A673 (cell line): ENCODE data around the gene SAMD11. TPM values are rescaled to one million over a fixed set of nuclear protein-coding genes. Genes with fewer than 3 reads are reported as not detected.
"Not testable (repeated sequence)": the region's sequence is repeated elsewhere in the genome, so short reads cannot be mapped to it uniquely, and the experiment has no call there.

Experiments
- BruUV-seq: library from RNA; stranded (reverse); fragments of 400-500 nt; replicated peaks from 2 replicates; lab custom pipeline; 2021; lab: Mats Ljungman, UMichigan
- CTCF ChIA-PET: fragments of 300-600 bp; sonication (Branson Sonifier 250); formaldehyde crosslinking; loops from one replicate; lab custom pipeline; 2022; ENCODE audit warnings: antibody characterized with exemption; lab: Charles Lee
- POLR2A ChIA-PET: fragments of 300-600 bp; sonication (Branson Sonifier 250); formaldehyde crosslinking; loops from one replicate; lab custom pipeline; 2022; ENCODE audit warnings: antibody characterized with exemption; ENCODE audit not compliant: low non-redundant PET; lab: Charles Lee
- DNase-seq: peaks from one replicate; pipeline ENCODE4 v3.0.0-alpha.2; 2015; ENCODE audit warnings: low spot score
- H3K27ac ChIP-seq: fragments of 200-600 bp; sonication (generic); 2 replicates; pipeline ENCODE4 v1.5.1; 2016; ENCODE audit warnings: mixed run types, low read depth, mild to moderate bottlenecking, mixed read lengths, antibody characterized with exemption, low read length; ENCODE audit not compliant: poor library complexity, severe bottlenecking
- H3K27me3 ChIP-seq: fragments of 200-600 bp; sonication (generic); replicated peaks from 2 replicates; pipeline ENCODE4 v1.6.1; 2017; ENCODE audit warnings: mixed run types, low read depth, mild to moderate bottlenecking, mixed read lengths, antibody characterized with exemption, low read length; ENCODE audit not compliant: insufficient read depth, poor library complexity
- H3K36me3 ChIP-seq: fragments of 200-600 bp; sonication (generic); 2 replicates; pipeline ENCODE4 v1.6.1; 2016; ENCODE audit warnings: mixed run types, mild to moderate bottlenecking, mixed read lengths, antibody characterized with exemption, low read length; ENCODE audit not compliant: insufficient read depth, poor library complexity, severe bottlenecking
- H3K4me1 ChIP-seq: fragments of 200-600 bp; sonication (generic); 2 replicates; pipeline ENCODE4 v1.6.1; 2017; ENCODE audit warnings: mixed run types, mild to moderate bottlenecking, mixed read lengths, antibody characterized with exemption, low read length; ENCODE audit not compliant: insufficient read depth, poor library complexity, severe bottlenecking
- H3K4me3 ChIP-seq: fragments of 200-600 bp; sonication (generic); 2 replicates; pipeline ENCODE4 v1.5.1; 2016; ENCODE audit warnings: low read depth, mixed run types, mild to moderate bottlenecking, mixed read lengths, low read length; ENCODE audit not compliant: poor library complexity, severe bottlenecking
- H3K9me3 ChIP-seq: fragments of 200-600 bp; sonication (generic); 2 replicates; pipeline ENCODE4 v1.6.1; 2016; ENCODE audit warnings: mixed run types, low read depth, mild to moderate bottlenecking, mixed read lengths, antibody characterized with exemption, low read length; ENCODE audit not compliant: poor library complexity, severe bottlenecking
- CTCF ChIP-seq: fragments of 300-800, 200-600 bp; sonication (generic); conservative IDR thresholded peaks from 2 replicates; pipeline ENCODE4 v1.5.1; 2017; ENCODE audit warnings: low read depth, mild to moderate bottlenecking, antibody characterized with exemption, low read length, moderate library complexity, mixed read lengths
- EZH2 ChIP-seq: fragments of 200-600 bp; sonication (generic); IDR thresholded peaks from 2 replicates; pipeline ENCODE4 v1.6.1; 2017; ENCODE audit warnings: borderline replicate concordance, low read depth, mild to moderate bottlenecking, mixed read lengths, antibody characterized with exemption, low read length; ENCODE audit not compliant: poor library complexity, severe bottlenecking
- intact Hi-C: fragments of 100-400 bp; cut with micrococcal nuclease; formaldehyde crosslinking; loops from one replicate; pipeline ENCODE4 v1.10.0; 2022; ENCODE audit not compliant: unreplicated experiment
- total RNA-seq: library from RNA; stranded (reverse); gene quantifications from 2 replicates; pipeline ENCODE4 v1.2.3, GENCODE V29; 2021

The SAMD11 gene
- total RNA-seq, 1 experiment from 2014 or later: 28.4 TPM

GRCh38 chr1:890661-891060 is 33.1 kb upstream of the SAMD11 start:
- intact Hi-C loops: no loop called here
- TF ChIP-seq CTCF (no peak), EZH2 (no peak)
- DNase-seq: no peak
- BruUV-seq: no TSS peak
- ChIA-PET POLR2A (no interaction called here), CTCF (no interaction called here)
- Histone ChIP-seq H3K27ac (no peak overlapping the region), H3K27me3 (no peaks in the 10 kb centered on the region), H3K9me3 (no peaks in the 10 kb centered on the region), H3K4me3 (no peak overlapping the region), H3K36me3 (no peaks in the 10 kb centered on the region), H3K4me1 (no peaks in the 10 kb centered on the region)

- no peak for TF ChIP-seq CTCF
- TF ChIP-seq EZH2: no peak
- Histone ChIP-seq H3K27ac (no peak overlapping the region), H3K4me1 (no peaks in the 10 kb centered on the region), H3K36me3 (no peaks in the 10 kb centered on the region), H3K4me3 (no peak overlapping the region), H3K9me3 (no peaks in the 10 kb centered on the region), H3K27me3 (no peaks in the 10 kb centered on the region)
- no peak for DNase-seq
- POLR2A ChIA-PET: no interaction called here
- intact Hi-C loops: no loop called here
- no TSS peak for BruUV-seq
- CTCF ChIA-PET: no interaction called here
Observed at GRCh38 chr1:897226-897625, 26.5 kb upstream of the SAMD11 start.

GRCh38 chr1:897951-898350 is 25.8 kb upstream of the SAMD11 start:
- BruUV-seq, intact Hi-C loops, DNase-seq, H3K4me1 ChIP-seq, H3K4me3 ChIP-seq, H3K9me3 ChIP-seq, H3K27me3 ChIP-seq, CTCF ChIA-PET, H3K36me3 ChIP-seq, POLR2A ChIA-PET, H3K27ac ChIP-seq: not testable (repeated sequence)

- Histone ChIP-seq H3K36me3 (no peaks in the 10 kb centered on the region), H3K9me3 (no peaks in the 10 kb centered on the region), H3K27ac (no peak overlapping the region), H3K4me3 (no peak overlapping the region), H3K4me1 (peaks cover 4% of the 10 kb centered on the region), H3K27me3 (no peaks in the 10 kb centered on the region)
- CTCF ChIA-PET: no interaction called here
- BruUV-seq: no TSS peak
- no peak for DNase-seq
- intact Hi-C loops: no loop called here
- POLR2A ChIA-PET: no interaction called here
- no peak for TF ChIP-seq EZH2
- TF ChIP-seq CTCF: no peak
Observed at GRCh38 chr1:899636-900317, 23.9 kb upstream of the SAMD11 start.
